Heart right ventricle (tissue), 16 donors: ENCODE results near the gene ERVV-1. TPM values are rescaled to one million over a fixed set of nuclear protein-coding genes. Genes with fewer than 3 reads are reported as not detected.

ENCODE experiments used
- ATAC-seq, 8 donors: fragments of 200-7000 bp; cut with Tn5 transposase; one replicate each; pipeline ENCODE4 v1.9.1; 2020; ENCODE audit warnings: mild to moderate bottlenecking in 8 of 8, moderate library complexity in 8 of 8, moderate number of reproducible peaks in 1 of 8
- DNase-seq, 2 donors: peaks; one replicate each; pipeline ENCODE4 v3.0.0-alpha.2; 2020
- H3K27ac ChIP-seq, 10 donors: fragments of 200-600 bp; sonication (generic) in 2 of 10; one replicate each; pipeline versions ENCODE4 v1.5.0 to v1.8.0; 2020 to 2022; ENCODE audit warnings: mild to moderate bottlenecking in 3 of 10
- H3K27me3 ChIP-seq, 7 donors: fragments of 200-600 bp; one replicate each; pipeline ENCODE4 v1.8.0; 2021 to 2022; ENCODE audit warnings: mild to moderate bottlenecking in 2 of 7
- H3K36me3 ChIP-seq, 9 donors: fragments of 200-600 bp; sonication (generic) in 1 of 9; one replicate each; pipeline versions ENCODE4 v1.5.0 to v1.8.0; 2020 to 2022; ENCODE audit warnings: mild to moderate bottlenecking in 2 of 9
- H3K4me1 ChIP-seq, 9 donors: fragments of 200-600 bp; sonication (generic) in 1 of 9; one replicate each; pipeline versions ENCODE4 v1.5.0 to v1.8.0; 2020 to 2022; ENCODE audit warnings: mild to moderate bottlenecking in 4 of 9
- H3K4me3 ChIP-seq, 10 donors: fragments of 200-600 bp; sonication (generic) in 2 of 10; one replicate each; pipeline versions ENCODE4 v1.5.0 to v1.8.0; 2020 to 2022; ENCODE audit warnings: mild to moderate bottlenecking in 7 of 10, moderate library complexity in 2 of 10
- H3K9me3 ChIP-seq, 11 donors: fragments of 200-600 bp in 10 of 11; sonication (generic) in 2 of 11; one replicate each; pipeline versions ENCODE4 v1.5.0 to v1.8.0; 2013 to 2022; ENCODE audit warnings: mild to moderate bottlenecking in 2 of 11, control low read depth in 1 of 11, moderate library complexity in 1 of 11
- WGBS, 2 donors: extraction: QIAGEN DNeasy Blood & Tissue Kit; methylation state at CpG; one replicate each; pipeline ENCODE4 v1.1.7; 2013; ENCODE audit warnings: inconsistent platforms in 1 of 2; 5-methylcytosine and 5-hydroxymethylcytosine counted together
- intact Hi-C, 10 donors: fragments of 100-400 bp; cut with DNase I; formaldehyde crosslinking; loops; one replicate each; pipeline versions ENCODE4 v1.11.1 to v1.14.2; 2022
- polyA plus RNA-seq, 2 donors: library from polyadenylated mRNA; stranded (reverse); fragments of 200-250 nt; gene quantifications; one replicate each; pipeline ENCODE4 v1.2.3, GENCODE V29; 2013
- total RNA-seq, 10 donors: library from RNA; stranded (reverse); fragmentation: NEBNext Ultra II Directional in 3 of 10; extraction: Animal tissue kit (Norgen Biotek cat#: 25700) in 3 of 10; gene quantifications; one replicate each; pipeline versions ENCODE4 v1.2.1 to v1.2.4, GENCODE V29; 2021 to 2023
- TF ChIP-seq, protein P1 (sequence below), 9 donors: fragments of 200-600 bp; sonication (generic) in 2 of 9; IDR thresholded peaks; one replicate each; pipeline versions ENCODE4 v1.5.0 to v1.8.0; 2021 to 2022; ENCODE audit warnings: antibody characterized with exemption in 9 of 9, mild to moderate bottlenecking in 5 of 9, moderate library complexity in 1 of 9
- donor health status: Arrhythmogenic right ventricular cardiomyopathy.
- donor health status: ischemic (EF 13 %, LVEDD 7.1; RV severe dilation, severe dysfunction).
- donor health status: healthy with polysubstance abuse.
- donor health status: DM: no; HTN: yes; CAD: no.
- donor health status: DM: no; HTN: no; CAD: no.
- donor health status: ischemic (EF 25% LVEDD 6.9; RV normal size, moderate dysfunction).
- donor health status: ischemic (EF 25% LVEDD 5.7; RV mildly dilated, moderate dysfunction).
- donor health status: healthy.
- donor health status: DM: yes; HTN: yes; CAD: no.
- donor health status: Ischemic cardiomyopathy.
- donor health status: ischemic (EF 35%, LVEDD 5.7; RV mildly dilated, moderate dysfunction).
- donor health status: nonischemic (EF 11% LVEDD 7.7; RV severe dilation, severe dysfunction).
- donor health status: DM: yes; HTN: yes; CAD: no.
- donor health status: PGD.
- donor health status: ischemic (EF 29% LVEDD 5.4; RV normal size, mild dysfunction).
- donor health status: nonischemic (EF 23%, LVEDD 6.1; RV moderate dilation, normal function).

Gene ERVV-1
- total and polyA plus RNA-seq, 12 donors: 0.03 to 0.19 TPM; not detected in 10

DNA sequence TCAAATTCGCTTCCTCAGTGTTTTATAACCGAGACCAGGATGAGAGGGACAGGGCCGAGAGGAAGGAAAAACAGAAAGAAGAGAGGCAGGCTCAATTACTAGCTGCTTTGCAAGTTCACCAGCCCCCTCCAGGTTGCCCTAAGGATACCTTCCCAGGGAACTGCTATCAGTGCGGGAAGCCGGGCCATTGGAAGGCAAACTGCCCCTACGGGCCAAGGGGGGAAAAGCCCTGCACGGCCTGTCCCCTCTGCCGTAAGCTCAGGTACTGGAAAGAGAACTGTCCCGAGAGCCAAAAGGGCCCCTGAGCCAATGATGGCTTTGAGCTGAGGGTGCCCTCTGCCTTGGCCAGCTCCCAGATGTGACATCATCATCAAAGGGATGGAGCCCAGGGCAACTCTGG is 3.2 kb upstream of the ERVV-1 start:
- TF ChIP-seq, protein P1, sequence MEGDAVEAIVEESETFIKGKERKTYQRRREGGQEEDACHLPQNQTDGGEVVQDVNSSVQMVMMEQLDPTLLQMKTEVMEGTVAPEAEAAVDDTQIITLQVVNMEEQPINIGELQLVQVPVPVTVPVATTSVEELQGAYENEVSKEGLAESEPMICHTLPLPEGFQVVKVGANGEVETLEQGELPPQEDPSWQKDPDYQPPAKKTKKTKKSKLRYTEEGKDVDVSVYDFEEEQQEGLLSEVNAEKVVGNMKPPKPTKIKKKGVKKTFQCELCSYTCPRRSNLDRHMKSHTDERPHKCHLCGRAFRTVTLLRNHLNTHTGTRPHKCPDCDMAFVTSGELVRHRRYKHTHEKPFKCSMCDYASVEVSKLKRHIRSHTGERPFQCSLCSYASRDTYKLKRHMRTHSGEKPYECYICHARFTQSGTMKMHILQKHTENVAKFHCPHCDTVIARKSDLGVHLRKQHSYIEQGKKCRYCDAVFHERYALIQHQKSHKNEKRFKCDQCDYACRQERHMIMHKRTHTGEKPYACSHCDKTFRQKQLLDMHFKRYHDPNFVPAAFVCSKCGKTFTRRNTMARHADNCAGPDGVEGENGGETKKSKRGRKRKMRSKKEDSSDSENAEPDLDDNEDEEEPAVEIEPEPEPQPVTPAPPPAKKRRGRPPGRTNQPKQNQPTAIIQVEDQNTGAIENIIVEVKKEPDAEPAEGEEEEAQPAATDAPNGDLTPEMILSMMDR (IDR thresholded peaks at IDR 0.05): no peak
- H3K27ac ChIP-seq: no peak overlapping the region
- DNase-seq (no peak), ATAC-seq (no peak)
- no peaks in the 10 kb centered on the region for H3K4me1 ChIP-seq
- no peak overlapping the region for H3K4me3 ChIP-seq
- intact Hi-C loops: no loop called here
- no peaks in the 10 kb centered on the region for H3K36me3 ChIP-seq
- H3K9me3 ChIP-seq: peaks cover 0 to 14% (median 0%) of the 10 kb centered on the region in 11 donors
- peaks cover 0 to 28% (median 4%) of the 10 kb centered on the region in 7 donors for H3K27me3 ChIP-seq
- 57 to 58% methylated on average over 9 of the region's 9 CpGs for WGBS, 2 donors

DNA sequence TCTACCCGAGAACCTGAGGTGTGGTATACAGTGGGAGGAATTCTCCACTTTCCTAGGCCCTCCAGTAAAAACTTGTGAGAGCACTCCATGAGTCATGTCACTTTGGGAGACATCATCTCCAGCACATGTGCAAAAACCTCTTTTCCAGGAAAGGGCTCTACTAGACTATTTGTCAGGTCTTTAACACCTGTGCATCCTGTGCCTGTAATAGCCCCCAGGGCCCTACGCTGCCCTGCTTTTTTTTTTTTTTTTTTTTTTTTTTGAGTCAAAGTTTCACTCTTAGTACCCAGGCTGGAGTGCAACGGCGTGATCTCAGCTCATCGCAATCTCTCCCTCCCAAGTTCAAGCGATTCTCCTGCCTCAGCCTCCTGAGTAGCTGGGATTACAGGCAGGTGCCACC is 1.7 kb upstream of the ERVV-1 start:
- H3K9me3 ChIP-seq: peaks cover 0 to 15% (median 0%) of the 10 kb centered on the region in 11 donors
- no peaks in the 10 kb centered on the region for H3K36me3 ChIP-seq
- DNase-seq (no peak), ATAC-seq (no peak)
- intact Hi-C loops: no loop called here
- TF ChIP-seq, protein P1 (IDR thresholded peaks at IDR 0.05): no peak
- H3K4me3 ChIP-seq: no peak overlapping the region
- H3K4me1 ChIP-seq: no peaks in the 10 kb centered on the region
- H3K27ac ChIP-seq: no peak overlapping the region
- peaks cover 0 to 28% (median 4%) of the 10 kb centered on the region in 7 donors for H3K27me3 ChIP-seq
- 87 to 92% methylated on average over 6 of the region's 6 CpGs for WGBS, 2 donors

DNA sequence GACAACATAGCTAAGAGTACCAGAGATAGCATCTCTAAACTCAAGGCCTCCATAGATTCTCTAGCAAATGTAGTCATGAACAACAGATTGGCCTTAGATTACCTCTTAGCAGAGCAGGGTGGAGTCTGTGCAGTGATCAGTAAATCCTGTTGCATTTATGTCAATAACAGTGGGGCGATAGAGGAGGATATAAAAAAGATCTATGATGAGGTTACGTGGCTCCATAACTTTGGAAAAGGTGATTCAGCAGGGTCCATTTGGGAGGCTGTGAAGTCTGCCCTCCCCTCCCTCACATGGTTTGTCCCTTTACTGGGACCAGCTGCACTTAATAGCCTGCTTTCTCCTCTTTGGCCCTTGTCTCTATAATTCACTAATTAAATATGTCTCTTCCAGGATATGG is 1.4 kb downstream of the ERVV-1 start:
- peaks cover 0 to 18% (median 4%) of the 10 kb centered on the region in 7 donors for H3K27me3 ChIP-seq
- no peaks in the 10 kb centered on the region for H3K36me3 ChIP-seq
- H3K4me1 ChIP-seq: no peaks in the 10 kb centered on the region
- intact Hi-C loops: no loop called here
- 95 to 96% methylated on average over 2 of the region's 2 CpGs for WGBS, 2 donors
- no peak overlapping the region for H3K27ac ChIP-seq
- H3K4me3 ChIP-seq: no peak overlapping the region
- no peak for DNase-seq
- peaks cover 0 to 27% (median 0%) of the 10 kb centered on the region in 11 donors for H3K9me3 ChIP-seq
- no peak for ATAC-seq
- TF ChIP-seq, protein P1 (IDR thresholded peaks at IDR 0.05): no peak

DNA sequence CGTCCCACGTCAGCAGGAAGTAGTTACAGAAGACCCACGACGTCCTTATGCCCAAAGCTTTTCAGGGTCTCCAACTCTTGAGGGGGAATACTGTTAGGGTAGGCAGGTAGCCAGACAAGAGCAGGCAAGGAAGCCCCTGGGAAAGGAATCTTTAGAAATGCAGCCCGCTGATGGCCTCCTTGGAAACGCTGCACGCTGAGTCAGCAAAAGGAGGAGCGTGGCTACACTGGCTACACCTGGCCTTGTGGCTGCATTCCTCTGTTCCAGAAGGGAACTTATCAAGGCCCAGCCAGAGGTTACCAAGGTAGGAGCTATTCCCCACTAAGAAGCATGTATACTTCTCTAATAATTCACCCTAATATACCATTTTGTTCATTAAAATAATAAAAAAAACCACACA is 2.0 kb downstream of the ERVV-1 start:
- WGBS, 2 donors: 84 to 87% methylated on average over 8 of the region's 8 CpGs
- Histone ChIP-seq H3K4me3 (no peak overlapping the region), H3K27me3 (peaks cover 0 to 13% (median 0%) of the 10 kb centered on the region in 7 donors), H3K36me3 (no peaks in the 10 kb centered on the region), H3K9me3 (peaks cover 0 to 28% (median 3%) of the 10 kb centered on the region in 11 donors), H3K27ac (no peak overlapping the region), H3K4me1 (no peaks in the 10 kb centered on the region)
- ATAC-seq (no peak), DNase-seq (no peak)
- intact Hi-C loops: no loop called here
- TF ChIP-seq, protein P1 (IDR thresholded peaks at IDR 0.05): no peak
